Right atrium auricular region (tissue), 2 donors: ENCODE results near the gene C1orf226. TPM values are rescaled to one million over a fixed set of nuclear protein-coding genes. Genes with fewer than 3 reads are reported as not detected.

Experiments
- DNase-seq: peaks from one replicate; pipeline ENCODE4 v3.0.0-alpha.2; 2019; ENCODE audit warnings: low spot score
- H3K27ac ChIP-seq, 2 donors: fragments of 200-600 bp; sonication (generic); 1 replicate in 1 of 2; 2 replicates in 1 of 2; pipeline ENCODE4 v1.5.1; 2016 to 2019
- H3K27me3 ChIP-seq, 2 donors: fragments of 200-600 bp; sonication (generic); one replicate each; pipeline versions ENCODE4 v1.5.1 to v1.6.0; 2017 to 2019
- H3K36me3 ChIP-seq: fragments of 200-600 bp; sonication (generic); one replicate; pipeline ENCODE4 v1.5.1; 2016
- H3K4me1 ChIP-seq, 2 donors: fragments of 200-600 bp; sonication (generic); one replicate each; pipeline versions ENCODE4 v1.5.1 to v1.6.0; 2017 to 2019
- H3K4me3 ChIP-seq, 2 donors: fragments of 200-600 bp; sonication (generic); 1 replicate in 1 of 2; 2 replicates in 1 of 2; pipeline ENCODE4 v1.5.1; 2017 to 2019; ENCODE audit warnings: mild to moderate bottlenecking in 1 of 2, moderate library complexity in 1 of 2
- H3K9me3 ChIP-seq, 2 donors: fragments of 200-600 bp; sonication (generic); one replicate each; pipeline ENCODE4 v1.5.1; 2019
- total RNA-seq, 2 donors: library from RNA; depleted of rRNA; stranded (reverse); fragments of >200 nt; gene quantifications; one replicate each; pipeline ENCODE4 v1.1.0, GENCODE V29; 2016
- TF ChIP-seq, protein P1 (sequence below), 2 donors: fragments of 200-600 bp; sonication (generic); IDR thresholded peaks; one replicate each; pipeline ENCODE4 v1.5.1; 2019; ENCODE audit warnings: antibody characterized with exemption in 2 of 2

C1orf226 gene, protein sequence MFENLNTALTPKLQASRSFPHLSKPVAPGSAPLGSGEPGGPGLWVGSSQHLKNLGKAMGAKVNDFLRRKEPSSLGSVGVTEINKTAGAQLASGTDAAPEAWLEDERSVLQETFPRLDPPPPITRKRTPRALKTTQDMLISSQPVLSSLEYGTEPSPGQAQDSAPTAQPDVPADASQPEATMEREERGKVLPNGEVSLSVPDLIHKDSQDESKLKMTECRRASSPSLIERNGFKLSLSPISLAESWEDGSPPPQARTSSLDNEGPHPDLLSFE
- total RNA-seq: 1 to 10 TPM; 3.0 to 7.0 TPM

DNA sequence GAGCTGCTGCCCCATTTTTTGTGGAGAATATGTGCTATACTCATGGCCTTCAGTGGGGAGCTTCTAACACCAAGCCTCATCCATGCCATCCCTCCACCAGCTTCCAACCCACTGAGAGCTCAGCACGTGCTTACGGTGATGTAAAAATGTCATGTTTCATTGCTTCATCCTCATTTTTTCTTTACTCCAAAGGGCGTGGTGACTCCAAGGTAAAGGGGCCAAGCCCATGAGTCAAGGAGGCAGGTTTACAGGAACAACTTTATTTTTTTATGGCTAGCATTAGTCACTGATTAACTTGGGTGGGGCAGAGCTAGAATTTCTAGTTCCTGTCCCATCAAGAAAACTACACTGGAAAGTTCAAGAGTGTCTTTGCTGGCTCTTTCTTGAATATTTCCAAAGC lies at the start of gene C1orf226:
Gene C1orf226, plus strand, starts transcription at position 346 of the 400 bp plus-strand sequence. CDS start 174 bp downstream, outside the sequence.
- Histone ChIP-seq H3K36me3 (no peaks in the 10 kb centered on the region), H3K4me1 (no peaks in the 10 kb centered on the region), H3K27me3 (no peaks in the 10 kb centered on the region), H3K9me3 (no peaks in the 10 kb centered on the region), H3K27ac (no peak within 1 kb of the TSS), H3K4me3 (no peak within 1 kb of the TSS)
- TF ChIP-seq, protein P1, sequence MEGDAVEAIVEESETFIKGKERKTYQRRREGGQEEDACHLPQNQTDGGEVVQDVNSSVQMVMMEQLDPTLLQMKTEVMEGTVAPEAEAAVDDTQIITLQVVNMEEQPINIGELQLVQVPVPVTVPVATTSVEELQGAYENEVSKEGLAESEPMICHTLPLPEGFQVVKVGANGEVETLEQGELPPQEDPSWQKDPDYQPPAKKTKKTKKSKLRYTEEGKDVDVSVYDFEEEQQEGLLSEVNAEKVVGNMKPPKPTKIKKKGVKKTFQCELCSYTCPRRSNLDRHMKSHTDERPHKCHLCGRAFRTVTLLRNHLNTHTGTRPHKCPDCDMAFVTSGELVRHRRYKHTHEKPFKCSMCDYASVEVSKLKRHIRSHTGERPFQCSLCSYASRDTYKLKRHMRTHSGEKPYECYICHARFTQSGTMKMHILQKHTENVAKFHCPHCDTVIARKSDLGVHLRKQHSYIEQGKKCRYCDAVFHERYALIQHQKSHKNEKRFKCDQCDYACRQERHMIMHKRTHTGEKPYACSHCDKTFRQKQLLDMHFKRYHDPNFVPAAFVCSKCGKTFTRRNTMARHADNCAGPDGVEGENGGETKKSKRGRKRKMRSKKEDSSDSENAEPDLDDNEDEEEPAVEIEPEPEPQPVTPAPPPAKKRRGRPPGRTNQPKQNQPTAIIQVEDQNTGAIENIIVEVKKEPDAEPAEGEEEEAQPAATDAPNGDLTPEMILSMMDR (IDR thresholded peaks at IDR 0.05): no peak
- no peak for DNase-seq

DNA sequence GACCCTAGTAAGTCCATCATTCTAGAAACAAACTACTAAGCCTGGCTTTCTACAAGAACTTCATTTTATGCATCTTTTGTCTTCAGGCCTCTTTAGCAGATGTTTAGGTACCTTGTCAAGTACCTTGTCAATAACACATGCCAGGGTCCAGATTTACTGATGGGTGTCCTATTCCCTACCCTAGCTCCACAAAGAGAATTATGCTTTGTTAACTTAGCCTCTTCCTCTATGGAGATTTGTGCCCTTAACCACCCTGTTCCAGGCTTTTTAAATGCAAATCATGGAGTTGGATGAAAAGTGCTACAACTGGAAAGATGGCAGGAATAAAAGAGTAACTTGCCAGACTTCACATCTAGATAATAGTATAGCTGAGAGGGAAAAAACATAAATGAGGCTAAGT lies 47.5 kb upstream of the C1orf226 start:
- no peak overlapping the region for H3K27ac ChIP-seq
- H3K36me3 ChIP-seq: no peaks in the 10 kb centered on the region
- no peak overlapping the region for H3K4me3 ChIP-seq
- no peaks in the 10 kb centered on the region for H3K9me3 ChIP-seq
- H3K27me3 ChIP-seq: no peaks in the 10 kb centered on the region
- TF ChIP-seq, protein P1 (IDR thresholded peaks at IDR 0.05): no peak
- H3K4me1 ChIP-seq: no peaks in the 10 kb centered on the region
- no peak for DNase-seq

DNA sequence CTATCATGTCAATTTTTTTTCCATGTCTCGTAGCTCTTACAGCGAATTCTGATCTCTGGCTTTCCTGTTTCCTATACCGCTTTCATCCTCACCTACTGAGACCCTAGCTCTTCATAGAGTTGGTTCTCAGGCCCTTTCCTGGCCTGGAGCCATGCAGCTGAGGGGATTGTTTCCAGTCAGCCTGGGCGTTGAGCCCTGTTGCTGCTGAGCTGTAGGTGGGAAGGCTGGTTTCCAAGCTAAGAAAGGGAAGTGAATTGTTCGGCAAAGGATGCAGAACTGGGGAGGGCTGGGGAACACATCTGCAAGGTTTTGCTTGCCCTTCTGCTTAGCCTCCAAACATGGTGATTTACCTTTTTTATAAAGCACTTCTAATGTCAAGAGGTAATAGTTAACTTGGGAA lies 46.4 kb upstream of the C1orf226 start:
- H3K4me3 ChIP-seq: no peak overlapping the region
- H3K27me3 ChIP-seq: no peaks in the 10 kb centered on the region
- TF ChIP-seq, protein P1 (IDR thresholded peaks at IDR 0.05): no peak
- H3K9me3 ChIP-seq: no peaks in the 10 kb centered on the region
- H3K4me1 ChIP-seq: no peaks in the 10 kb centered on the region
- H3K36me3 ChIP-seq: no peaks in the 10 kb centered on the region
- H3K27ac ChIP-seq: no peak overlapping the region
- no peak for DNase-seq

DNA sequence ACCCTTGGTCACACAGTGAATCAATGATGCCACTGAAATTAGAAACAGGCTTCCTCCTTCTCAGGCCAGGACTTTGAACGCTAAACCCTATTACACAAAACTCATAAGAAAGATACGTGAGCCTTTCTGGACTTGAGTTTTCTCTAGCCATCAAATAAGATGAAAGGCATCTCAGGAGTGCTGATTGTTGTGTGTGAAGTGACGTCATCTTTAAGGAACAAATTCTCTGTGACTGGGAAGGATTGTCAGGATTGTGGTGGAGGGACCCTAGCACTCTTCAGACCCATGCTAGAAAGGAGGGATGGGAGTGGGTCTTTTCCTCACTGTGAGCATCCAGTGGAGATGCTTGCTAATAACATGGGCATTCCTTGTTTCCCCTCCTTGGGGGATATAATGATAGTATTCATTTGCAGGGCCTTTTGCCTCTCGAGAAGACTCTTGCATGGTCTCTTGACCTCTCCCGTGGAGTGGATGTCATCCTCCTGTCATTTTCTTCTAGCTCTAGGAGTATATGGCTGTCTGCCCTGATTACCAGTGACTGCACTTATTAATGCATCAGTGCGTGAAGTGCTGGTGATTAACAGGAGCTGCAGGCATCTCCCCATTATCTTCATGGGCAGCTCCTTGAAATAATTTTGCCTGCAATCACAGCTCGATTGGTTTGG lies 44.8 kb upstream of the C1orf226 start:
- Histone ChIP-seq H3K4me3 (no peak overlapping the region), H3K4me1 (no peaks in the 10 kb centered on the region), H3K27ac (no peak overlapping the region), H3K9me3 (no peaks in the 10 kb centered on the region), H3K27me3 (no peaks in the 10 kb centered on the region), H3K36me3 (no peaks in the 10 kb centered on the region)
- TF ChIP-seq, protein P1 (IDR thresholded peaks at IDR 0.05): no peak
- no peak for DNase-seq

DNA sequence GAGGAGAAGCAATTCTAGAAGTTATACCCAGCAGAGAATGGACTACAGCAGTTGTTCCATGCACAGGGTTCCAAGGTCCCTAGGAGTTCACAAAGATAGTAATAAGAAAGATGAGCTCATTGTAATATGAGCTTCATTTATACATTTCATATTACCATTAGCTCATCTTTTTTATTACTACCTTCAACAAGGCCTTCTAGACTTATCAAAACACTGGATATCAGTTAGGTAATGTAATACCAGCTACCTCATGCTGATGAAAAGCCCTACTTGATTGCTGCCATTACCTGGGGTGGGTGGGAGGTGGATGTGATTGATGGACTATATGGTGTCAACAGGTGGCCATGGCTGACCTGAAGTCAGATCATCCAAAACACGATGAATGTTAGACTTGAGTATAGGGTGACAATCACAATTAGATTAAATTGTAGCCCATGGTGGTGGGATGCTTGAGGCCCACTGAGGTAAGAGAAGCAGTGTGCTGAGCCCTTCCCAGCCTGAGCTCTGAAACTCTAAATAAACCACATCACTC lies 39.0 kb upstream of the C1orf226 start:
- no peak overlapping the region for H3K4me3 ChIP-seq
- TF ChIP-seq, protein P1 (IDR thresholded peaks at IDR 0.05): no peak
- H3K4me1 ChIP-seq: no peaks in the 10 kb centered on the region
- H3K36me3 ChIP-seq: no peaks in the 10 kb centered on the region
- H3K27me3 ChIP-seq: no peaks in the 10 kb centered on the region
- no peaks in the 10 kb centered on the region for H3K9me3 ChIP-seq
- H3K27ac ChIP-seq: no peak overlapping the region
- no peak for DNase-seq
